ENCODE measurements around the gene PITPNC1. TPM values are rescaled to one million over a fixed set of nuclear protein-coding genes. Genes with fewer than 3 reads are reported as not detected.

Gene PITPNC1
- total RNA-seq, 4 donors from 2014 or later, result 1.6 to 6.0 (median 3.2) TPM

- H3K27ac ChIP-seq, result no peak overlapping the region
- H3K27me3 ChIP-seq, result no peaks in the 10 kb centered on the region
- no peaks in the 10 kb centered on the region for H3K9me3 ChIP-seq
- WGBS, result 96% methylated on average over 9 of the region's 9 CpGs
- no peak for DNase-seq (ENCODE audit: low spot score in 2 of 2)
- no peak for TF ChIP-seq CTCF (IDR thresholded peaks at IDR 0.05)
- H3K4me1 ChIP-seq, result peaks cover 6% of the 10 kb centered on the region
- H3K36me3 ChIP-seq, result no peaks in the 10 kb centered on the region
- no peak overlapping the region for H3K4me3 ChIP-seq
Measured at GRCh38 chr17:67619555-67619954, 242.5 kb downstream of the PITPNC1 start.

DNA sequence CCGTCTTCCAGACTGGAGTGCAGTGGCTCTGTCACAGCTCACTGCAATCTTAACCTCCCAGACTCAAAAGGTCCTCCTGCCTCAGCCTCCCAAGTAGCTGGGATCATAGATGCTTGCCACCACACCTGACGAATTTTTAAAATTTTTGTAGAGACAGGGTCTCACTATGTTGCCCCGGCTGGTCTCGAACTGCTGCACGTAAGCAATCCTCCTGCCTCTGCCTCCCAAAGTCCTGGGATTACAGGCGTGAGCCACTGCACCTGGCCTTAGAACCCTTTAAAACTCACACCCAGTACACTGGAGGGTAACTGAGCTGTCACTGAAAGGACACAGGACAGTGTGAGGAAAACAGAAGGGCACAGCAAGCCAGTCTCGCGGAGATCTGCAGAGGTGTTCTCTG lies 243.0 kb downstream of the PITPNC1 start:
- Histone ChIP-seq H3K4me3 (no peak overlapping the region), H3K36me3 (no peaks in the 10 kb centered on the region), H3K4me1 (peaks cover under 1% of the 10 kb centered on the region), H3K27ac (no peak overlapping the region), H3K27me3 (no peaks in the 10 kb centered on the region), H3K9me3 (no peaks in the 10 kb centered on the region)
- DNase-seq (ENCODE audit: low spot score in 2 of 2), result no peak
- WGBS, result 100% methylated on average over 8 of the region's 8 CpGs
- TF ChIP-seq POLR2AphosphoS5 (IDR thresholded peaks at IDR 0.05) (no peak), EP300 (IDR thresholded peaks at IDR 0.05) (no peak), POLR2A (IDR thresholded peaks at IDR 0.05) (no peak), CTCF (IDR thresholded peaks at IDR 0.05) (no peak)

GRCh38 chr17:67620636-67621035 lies 243.6 kb downstream of the PITPNC1 start:
- Histone ChIP-seq H3K36me3 (no peaks in the 10 kb centered on the region), H3K9me3 (no peaks in the 10 kb centered on the region), H3K27ac (no peak overlapping the region), H3K27me3 (no peaks in the 10 kb centered on the region), H3K4me3 (no peak overlapping the region), H3K4me1 (no peaks in the 10 kb centered on the region)
- 100% methylated on average over 8 of the region's 8 CpGs for WGBS
- no peak for TF ChIP-seq POLR2AphosphoS5 (IDR thresholded peaks at IDR 0.05)
- no peak for TF ChIP-seq EP300 (IDR thresholded peaks at IDR 0.05)
- TF ChIP-seq POLR2A (IDR thresholded peaks at IDR 0.05), result no peak
- TF ChIP-seq CTCF (IDR thresholded peaks at IDR 0.05), result no peak
- no peak for DNase-seq (ENCODE audit: low spot score in 2 of 2)

GRCh38 chr17:67623767-67624166 lies 246.7 kb downstream of the PITPNC1 start:
- 60% methylated on average over 2 of the region's 2 CpGs for WGBS
- DNase-seq (ENCODE audit: low spot score in 2 of 2), result no peak
- TF ChIP-seq EP300 (IDR thresholded peaks at IDR 0.05) (no peak), POLR2AphosphoS5 (IDR thresholded peaks at IDR 0.05) (no peak), CTCF (IDR thresholded peaks at IDR 0.05) (no peak), POLR2A (IDR thresholded peaks at IDR 0.05) (no peak)

DNA sequence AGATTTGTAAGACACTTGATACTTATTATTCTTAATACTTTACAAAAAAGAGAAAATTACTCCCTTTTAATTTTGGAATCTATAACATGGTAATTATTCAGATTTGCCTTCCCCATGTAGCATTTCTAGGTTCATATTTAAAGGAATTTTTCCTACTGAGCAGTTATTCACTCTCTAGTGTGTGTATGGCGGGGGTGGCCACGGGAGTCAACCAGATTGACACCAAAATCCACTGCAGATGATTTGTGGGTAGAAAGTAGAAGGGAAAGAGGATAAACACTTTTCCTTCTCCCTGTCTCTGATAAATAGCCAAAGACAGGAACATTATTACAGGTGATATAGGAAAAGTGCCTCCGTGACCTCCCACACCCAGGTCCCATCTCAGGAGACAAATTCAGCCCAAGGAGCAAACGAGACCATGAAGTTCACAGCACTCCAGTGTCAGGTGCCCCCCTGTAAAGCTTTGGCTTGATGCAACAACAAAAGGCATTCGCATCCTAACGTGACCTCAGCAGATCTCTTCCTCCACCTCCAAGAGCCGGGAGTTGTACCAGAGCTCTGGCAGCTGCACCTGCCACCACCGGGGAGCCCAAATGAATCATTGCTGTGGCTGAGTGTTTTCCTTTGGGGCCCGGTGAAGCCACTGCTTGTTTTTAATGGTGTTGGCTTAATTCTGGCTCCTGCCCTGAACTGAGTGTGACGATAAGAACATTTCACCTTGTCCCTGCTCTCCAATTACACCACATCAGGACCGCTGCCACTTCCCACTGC lies 248.0 kb downstream of the PITPNC1 start:
- peaks cover 7% of the 10 kb centered on the region for H3K4me1 ChIP-seq
- no peak for TF ChIP-seq POLR2AphosphoS5 (IDR thresholded peaks at IDR 0.05)
- no peak for TF ChIP-seq POLR2A (IDR thresholded peaks at IDR 0.05)
- TF ChIP-seq CTCF (IDR thresholded peaks at IDR 0.05), result no peak
- no peak for TF ChIP-seq EP300 (IDR thresholded peaks at IDR 0.05)
- no peak overlapping the region for H3K4me3 ChIP-seq
- H3K27me3 ChIP-seq, result no peaks in the 10 kb centered on the region
- H3K9me3 ChIP-seq, result no peaks in the 10 kb centered on the region
- H3K27ac ChIP-seq, result no peak overlapping the region
- no peak for DNase-seq (ENCODE audit: low spot score in 2 of 2)
- no peaks in the 10 kb centered on the region for H3K36me3 ChIP-seq
- 89% methylated on average over 11 of the region's 11 CpGs for WGBS

More at GRCh38 chr17:67623767-67624166, 246.7 kb downstream of the PITPNC1 start:
- no peaks in the 10 kb centered on the region for H3K9me3 ChIP-seq
- no peak overlapping the region for H3K4me3 ChIP-seq
- H3K27me3 ChIP-seq, result no peaks in the 10 kb centered on the region
- H3K36me3 ChIP-seq, result no peaks in the 10 kb centered on the region
- no peak overlapping the region for H3K27ac ChIP-seq
- no peaks in the 10 kb centered on the region for H3K4me1 ChIP-seq

Data from suprapubic skin (tissue), 4 donors.